Measurements from ENCODE around the gene CDH18. TPM values are rescaled to one million over a fixed set of nuclear protein-coding genes. Genes with fewer than 3 reads are reported as not detected.

The CDH18 gene
- total RNA-seq, 1 experiment from 2014 or later: not detected

DNA sequence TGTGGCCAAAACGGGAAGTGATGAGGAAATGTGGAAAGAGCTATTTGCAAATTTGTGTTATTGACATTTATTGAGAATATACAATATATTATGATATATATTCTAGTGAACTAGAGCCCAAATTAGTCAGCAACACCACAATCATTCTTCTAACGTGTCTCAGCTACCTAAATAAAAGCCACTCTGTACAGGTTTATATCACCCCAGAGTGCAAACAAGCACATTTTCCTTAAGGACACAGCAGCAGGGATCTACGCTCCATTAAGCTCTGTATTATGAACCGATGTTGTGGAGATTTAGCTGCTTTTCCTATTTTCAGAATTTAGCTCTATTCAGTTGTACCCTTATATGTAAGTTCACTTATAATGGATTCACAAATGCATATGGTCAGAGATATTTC, 77.9 kb downstream of the CDH18 start:
- ChIA-PET RAD21 (ENCODE audit: low non-redundant PET in 1 of 2, low total read pairs in 2 of 2, uncharacterized antibody in 2 of 2, unreplicated experiment in 2 of 2) (no interaction called here), CTCF (no interaction called here), POLR2A (no interaction called here)
- H3K9ac ChIP-seq (ENCODE audit: low read length): no peak overlapping the region
- intact Hi-C loops (cut with micrococcal nuclease): no loop called here
- H3K9me2 ChIP-seq (ENCODE audit: insufficient read depth): no peaks in the 10 kb centered on the region
- TF ChIP-seq ZFX (IDR thresholded peaks at IDR 0.05): no peak
- no peak for TF ChIP-seq EZH2 (IDR thresholded peaks at IDR 0.05)
- TF ChIP-seq EZH2phosphoT487 (IDR thresholded peaks at IDR 0.05; ENCODE audit: borderline replicate concordance): no peak
- TF ChIP-seq YY1 (IDR thresholded peaks at IDR 0.05; ENCODE audit: extremely low read depth, insufficient replicate concordance, low read depth, low read length): no peak
- no peak for TF ChIP-seq TCF7L2 (IDR thresholded peaks at IDR 0.05; ENCODE audit: borderline replicate concordance, extremely low read depth, insufficient read depth, insufficient read length)
- TF ChIP-seq POLR2A (IDR thresholded peaks at IDR 0.05; ENCODE audit: borderline replicate concordance, extremely low read depth, insufficient read depth, insufficient read length): no peak
- TF ChIP-seq FOSL1 (IDR thresholded peaks at IDR 0.05; ENCODE audit: low read depth): no peak
- TF ChIP-seq RAD21 (IDR thresholded peaks at IDR 0.05; ENCODE audit: low read depth): no peak
- no peak for TF ChIP-seq SIN3A (IDR thresholded peaks at IDR 0.05; ENCODE audit: low read depth)
- no peak for TF ChIP-seq ZNF274 (IDR thresholded peaks at IDR 0.05; ENCODE audit: low read depth, low read length)
- no peak for TF ChIP-seq EGR1 (IDR thresholded peaks at IDR 0.05; ENCODE audit: low read depth)
- no peak for TF ChIP-seq SP1 (IDR thresholded peaks at IDR 0.05; ENCODE audit: low read depth)
- no peaks in the 10 kb centered on the region for H3K27me3 ChIP-seq (ENCODE audit: insufficient read depth, low read length)
- H3K9me3 ChIP-seq (ENCODE audit: control insufficient read depth in 1 of 2, insufficient read depth in 1 of 2, low read depth in 1 of 2, low read length in 2 of 2): peaks cover 8 to 24% of the 10 kb centered on the region in 2 experiments; a peak in 3 of 4 replicates
- DNase-seq (ENCODE audit: low read depth, low spot score) (no peak), ATAC-seq (no peak)
- H3K4me1 ChIP-seq (ENCODE audit: control insufficient read depth in 1 of 2, insufficient read depth in 2 of 2, low read length in 2 of 2): no peaks in the 10 kb centered on the region
- H3K36me3 ChIP-seq (ENCODE audit: control insufficient read depth in 1 of 2, insufficient read depth in 2 of 2, low read length in 2 of 2): no peaks in the 10 kb centered on the region
- no peaks in the 10 kb centered on the region for H3K79me2 ChIP-seq (ENCODE audit: insufficient read depth, low read length)
- H2AFZ ChIP-seq (ENCODE audit: low read depth, low read length, poor library complexity, severe bottlenecking): no peak overlapping the region
- H3K4me3 ChIP-seq (replicated peaks in 1 of 2; ENCODE audit: low read depth in 1 of 2, low read length in 2 of 2): no peak overlapping the region
- no peak overlapping the region for H3K4me2 ChIP-seq (ENCODE audit: low read length)
- BruUV-seq (replicated peaks): no TSS peak
- H4K20me1 ChIP-seq (ENCODE audit: insufficient read depth): no peaks in the 10 kb centered on the region
- H3K27ac ChIP-seq (ENCODE audit: low read depth, low read length): no peak overlapping the region

DNA sequence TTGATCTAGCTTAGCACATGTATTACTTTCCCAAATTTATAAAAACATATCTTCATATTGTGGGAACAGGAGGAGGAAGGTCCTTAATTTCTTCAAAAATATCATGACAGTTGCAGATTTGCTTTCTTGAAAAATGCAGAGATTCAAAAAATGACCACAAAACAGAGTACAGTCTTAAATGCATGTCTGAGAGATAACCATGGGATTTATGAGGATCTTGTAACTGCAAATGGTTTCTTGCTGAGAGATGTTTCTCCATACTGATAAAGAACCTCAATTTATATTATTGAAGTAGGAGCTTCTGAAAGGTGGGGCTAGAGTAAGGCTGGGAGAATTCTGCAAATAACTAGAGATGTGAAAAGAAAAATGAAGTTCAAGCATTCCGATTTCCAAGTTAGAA, 83.2 kb downstream of the CDH18 start:
- ChIA-PET RAD21 (ENCODE audit: low non-redundant PET in 1 of 2, low total read pairs in 2 of 2, uncharacterized antibody in 2 of 2, unreplicated experiment in 2 of 2) (no interaction called here), POLR2A (no interaction called here), CTCF (no interaction called here)
- Histone ChIP-seq H3K4me3 (replicated peaks in 1 of 2; ENCODE audit: low read depth in 1 of 2, low read length in 2 of 2) (no peak overlapping the region), H3K27me3 (ENCODE audit: insufficient read depth, low read length) (no peaks in the 10 kb centered on the region), H2AFZ (ENCODE audit: low read depth, low read length, poor library complexity, severe bottlenecking) (no peak overlapping the region), H3K4me1 (ENCODE audit: control insufficient read depth in 1 of 2, insufficient read depth in 2 of 2, low read length in 2 of 2) (no peaks in the 10 kb centered on the region), H3K9ac (ENCODE audit: low read length) (no peak overlapping the region), H3K36me3 (ENCODE audit: control insufficient read depth in 1 of 2, insufficient read depth in 2 of 2, low read length in 2 of 2) (no peaks in the 10 kb centered on the region), H3K27ac (ENCODE audit: low read depth, low read length) (no peak overlapping the region), H3K9me3 (ENCODE audit: control insufficient read depth in 1 of 2, insufficient read depth in 1 of 2, low read depth in 1 of 2, low read length in 2 of 2) (peaks cover 4 to 13% of the 10 kb centered on the region in 2 experiments; a peak in 2 of 4 replicates), H3K4me2 (ENCODE audit: low read length) (no peak overlapping the region), H3K79me2 (ENCODE audit: insufficient read depth, low read length) (no peaks in the 10 kb centered on the region), H3K9me2 (ENCODE audit: insufficient read depth) (no peaks in the 10 kb centered on the region), H4K20me1 (ENCODE audit: insufficient read depth) (no peaks in the 10 kb centered on the region)
- BruUV-seq (replicated peaks): no TSS peak
- TF ChIP-seq, protein P1, sequence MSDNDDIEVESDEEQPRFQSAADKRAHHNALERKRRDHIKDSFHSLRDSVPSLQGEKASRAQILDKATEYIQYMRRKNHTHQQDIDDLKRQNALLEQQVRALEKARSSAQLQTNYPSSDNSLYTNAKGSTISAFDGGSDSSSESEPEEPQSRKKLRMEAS (IDR thresholded peaks at IDR 0.05): no peak
- TF ChIP-seq ZNF274 (IDR thresholded peaks at IDR 0.05; ENCODE audit: low read depth, low read length) (no peak), RAD21 (IDR thresholded peaks at IDR 0.05; ENCODE audit: low read depth) (no peak), FOSL1 (IDR thresholded peaks at IDR 0.05; ENCODE audit: low read depth) (no peak), CEBPB (IDR thresholded peaks at IDR 0.05; ENCODE audit: low read depth) (no peak), EGR1 (IDR thresholded peaks at IDR 0.05; ENCODE audit: low read depth) (no peak), POLR2AphosphoS5 (IDR thresholded peaks at IDR 0.05; ENCODE audit: low read depth, low read length) (no peak)
- TF ChIP-seq, protein P2, sequence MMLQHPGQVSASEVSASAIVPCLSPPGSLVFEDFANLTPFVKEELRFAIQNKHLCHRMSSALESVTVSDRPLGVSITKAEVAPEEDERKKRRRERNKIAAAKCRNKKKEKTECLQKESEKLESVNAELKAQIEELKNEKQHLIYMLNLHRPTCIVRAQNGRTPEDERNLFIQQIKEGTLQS (IDR thresholded peaks at IDR 0.05): no peak
- DNase-seq (ENCODE audit: low read depth, low spot score) (no peak), ATAC-seq (no peak)
- intact Hi-C loops (cut with micrococcal nuclease): no loop called here
